Measurements from ENCODE around the gene SPDYE2.
"Not testable (repeated sequence)": the region's sequence is repeated elsewhere in the genome, so short reads cannot be mapped to it uniquely, and the experiment has no call there.

SPDYE2 gene

DNA sequence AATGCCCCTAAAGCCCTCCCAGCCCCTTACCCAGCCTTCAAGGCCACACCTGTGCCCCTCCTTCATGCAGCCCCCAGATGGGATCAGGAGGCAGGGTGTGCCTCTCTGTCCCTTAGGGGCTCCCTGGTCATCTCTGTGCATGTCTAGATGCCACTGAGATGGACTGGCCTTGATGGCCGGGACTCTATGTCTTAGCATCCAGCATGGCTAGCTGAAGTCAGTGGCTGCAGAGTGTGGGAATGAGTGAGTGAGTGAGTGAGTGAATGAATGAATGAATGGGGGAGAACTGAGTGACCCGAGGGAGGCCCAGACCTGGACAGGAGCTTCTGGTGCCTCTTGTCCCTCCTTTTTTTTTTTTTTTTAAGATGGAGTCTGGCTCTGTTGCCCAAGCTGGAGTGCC lies 18.9 kb upstream of the SPDYE2 start:
- H3K18ac ChIP-seq (ENCODE audit: low read length); H3K27ac ChIP-seq (replicated peaks; ENCODE audit: low read length); H4K8ac ChIP-seq (ENCODE audit: low read depth, low read length); H3K9ac ChIP-seq (ENCODE audit: low read depth, low read length, poor library complexity); H4K91ac ChIP-seq (ENCODE audit: low read depth, low read length, poor library complexity); H3K27me3 ChIP-seq (ENCODE audit: control insufficient read depth in 3 of 3, insufficient read depth in 3 of 3, low read depth in 1 of 3, low read length in 3 of 3); H3K4me3 ChIP-seq (ENCODE audit: low read length in 2 of 2); H3K14ac ChIP-seq (ENCODE audit: low read length); H3K4me1 ChIP-seq (ENCODE audit: control insufficient read depth in 2 of 2, insufficient read depth in 1 of 2, low read depth in 1 of 2, low read length in 2 of 2); H3K4me2 ChIP-seq (ENCODE audit: insufficient read depth, low read length, poor library complexity, severe bottlenecking); H2BK120ac ChIP-seq (ENCODE audit: low read depth, low read length); DNase-seq (ENCODE audit: low spot score); H2BK5ac ChIP-seq (ENCODE audit: low read length); H3K79me1 ChIP-seq (ENCODE audit: low read depth, low read length); H3K23ac ChIP-seq (ENCODE audit: low read depth, low read length, poor library complexity); H3K4ac ChIP-seq (ENCODE audit: low read length); H2BK12ac ChIP-seq (ENCODE audit: low read length); H3K36me3 ChIP-seq (replicated peaks in 1 of 2; ENCODE audit: control insufficient read depth in 2 of 2, insufficient read depth in 2 of 2, low read length in 2 of 2); H2AFZ ChIP-seq (ENCODE audit: low read length); H2BK15ac ChIP-seq (ENCODE audit: low read length); H2AK5ac ChIP-seq (ENCODE audit: low read depth, low read length); H3K9me3 ChIP-seq (replicated peaks in 1 of 2; ENCODE audit: control insufficient read depth in 2 of 2, insufficient read depth in 1 of 2, low read depth in 1 of 2, low read length in 2 of 2): not testable (repeated sequence)
- WGBS, 2 donors (ENCODE audit: extremely low coverage in 2 of 2, insufficient read length in 2 of 2, insufficient replicate concordance in 1 of 2): no CpG with 5 or more reads among the region's 2 CpGs

DNA sequence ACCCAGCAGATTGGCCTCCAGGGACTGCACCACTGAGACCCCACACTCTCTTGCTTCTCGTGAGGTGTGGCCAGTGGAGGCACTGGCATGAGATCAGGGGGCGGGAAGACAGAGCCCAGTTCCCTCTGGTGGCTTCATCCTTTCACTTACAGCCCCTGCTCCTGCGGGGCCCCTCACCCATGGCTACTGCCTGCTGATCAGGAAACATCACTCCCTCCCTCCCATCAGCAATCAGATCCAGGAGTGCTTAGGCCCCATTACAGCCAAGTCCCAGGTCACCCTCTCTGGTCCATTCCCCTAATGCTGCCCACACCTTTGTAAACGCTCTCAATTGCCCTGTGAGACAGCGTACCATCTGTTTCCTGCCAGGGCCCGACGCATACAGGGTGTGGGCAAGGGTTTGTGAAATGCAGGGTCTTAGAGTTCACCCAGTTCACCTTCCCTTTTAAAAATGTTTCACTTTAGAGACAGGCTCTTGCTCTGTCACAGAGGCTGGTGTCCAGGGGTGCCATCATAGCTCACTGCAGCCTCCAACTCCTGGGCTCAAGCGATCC lies 15.9 kb upstream of the SPDYE2 start:
- H4K8ac ChIP-seq (ENCODE audit: low read depth, low read length); H3K27me3 ChIP-seq (ENCODE audit: control insufficient read depth in 3 of 3, insufficient read depth in 3 of 3, low read depth in 1 of 3, low read length in 3 of 3); DNase-seq (ENCODE audit: low spot score); H3K27ac ChIP-seq (replicated peaks; ENCODE audit: low read length); H2AK5ac ChIP-seq (ENCODE audit: low read depth, low read length); H3K18ac ChIP-seq (ENCODE audit: low read length); H3K23ac ChIP-seq (ENCODE audit: low read depth, low read length, poor library complexity); H3K4me2 ChIP-seq (ENCODE audit: insufficient read depth, low read length, poor library complexity, severe bottlenecking); H3K4ac ChIP-seq (ENCODE audit: low read length); H3K14ac ChIP-seq (ENCODE audit: low read length); H3K4me3 ChIP-seq (ENCODE audit: low read length in 2 of 2); H2BK5ac ChIP-seq (ENCODE audit: low read length); H2BK120ac ChIP-seq (ENCODE audit: low read depth, low read length); H3K4me1 ChIP-seq (ENCODE audit: control insufficient read depth in 2 of 2, insufficient read depth in 1 of 2, low read depth in 1 of 2, low read length in 2 of 2); H2BK12ac ChIP-seq (ENCODE audit: low read length); H3K9ac ChIP-seq (ENCODE audit: low read depth, low read length, poor library complexity); H3K36me3 ChIP-seq (replicated peaks in 1 of 2; ENCODE audit: control insufficient read depth in 2 of 2, insufficient read depth in 2 of 2, low read length in 2 of 2); H4K91ac ChIP-seq (ENCODE audit: low read depth, low read length, poor library complexity); H3K79me1 ChIP-seq (ENCODE audit: low read depth, low read length); H2BK15ac ChIP-seq (ENCODE audit: low read length); H2AFZ ChIP-seq (ENCODE audit: low read length); H3K9me3 ChIP-seq (replicated peaks in 1 of 2; ENCODE audit: control insufficient read depth in 2 of 2, insufficient read depth in 1 of 2, low read depth in 1 of 2, low read length in 2 of 2): not testable (repeated sequence)
- WGBS, 2 donors (ENCODE audit: extremely low coverage in 2 of 2, insufficient read length in 2 of 2, insufficient replicate concordance in 1 of 2): no CpG with 5 or more reads among the region's 8 CpGs

DNA sequence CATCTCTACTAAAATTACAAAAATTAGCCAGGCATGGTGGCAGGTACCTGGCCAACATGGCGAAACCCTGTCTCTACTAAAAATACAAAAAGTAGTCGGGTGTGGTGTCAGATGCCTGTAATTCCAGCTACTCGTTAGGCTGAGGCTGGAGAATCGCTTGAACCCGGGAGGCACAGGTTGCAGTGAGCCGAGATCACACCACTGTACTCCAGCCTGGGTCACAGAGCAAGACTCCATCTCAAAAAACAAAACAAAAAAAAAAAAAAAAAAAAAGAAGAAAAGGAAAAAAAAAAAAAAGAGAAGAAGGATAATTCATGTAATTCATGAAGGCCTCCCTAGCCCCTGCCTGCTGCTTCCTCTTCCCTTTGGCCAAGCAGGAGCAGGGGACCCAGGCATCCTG lies 10.4 kb upstream of the SPDYE2 start:
- not testable (repeated sequence) for H3K27ac ChIP-seq (replicated peaks; ENCODE audit: low read length); H3K9ac ChIP-seq (ENCODE audit: low read depth, low read length, poor library complexity); H2BK5ac ChIP-seq (ENCODE audit: low read length); DNase-seq (ENCODE audit: low spot score); H4K91ac ChIP-seq (ENCODE audit: low read depth, low read length, poor library complexity); H3K4me2 ChIP-seq (ENCODE audit: insufficient read depth, low read length, poor library complexity, severe bottlenecking); H2AFZ ChIP-seq (ENCODE audit: low read length); H2AK5ac ChIP-seq (ENCODE audit: low read depth, low read length); H3K4ac ChIP-seq (ENCODE audit: low read length); H4K8ac ChIP-seq (ENCODE audit: low read depth, low read length); H3K27me3 ChIP-seq (ENCODE audit: control insufficient read depth in 3 of 3, insufficient read depth in 3 of 3, low read depth in 1 of 3, low read length in 3 of 3); H3K23ac ChIP-seq (ENCODE audit: low read depth, low read length, poor library complexity); H2BK12ac ChIP-seq (ENCODE audit: low read length); H3K4me1 ChIP-seq (ENCODE audit: control insufficient read depth in 2 of 2, insufficient read depth in 1 of 2, low read depth in 1 of 2, low read length in 2 of 2); H3K79me1 ChIP-seq (ENCODE audit: low read depth, low read length); H3K18ac ChIP-seq (ENCODE audit: low read length); H3K9me3 ChIP-seq (replicated peaks in 1 of 2; ENCODE audit: control insufficient read depth in 2 of 2, insufficient read depth in 1 of 2, low read depth in 1 of 2, low read length in 2 of 2); H2BK15ac ChIP-seq (ENCODE audit: low read length); H3K36me3 ChIP-seq (replicated peaks in 1 of 2; ENCODE audit: control insufficient read depth in 2 of 2, insufficient read depth in 2 of 2, low read length in 2 of 2); H3K4me3 ChIP-seq (ENCODE audit: low read length in 2 of 2); H3K14ac ChIP-seq (ENCODE audit: low read length); H2BK120ac ChIP-seq (ENCODE audit: low read depth, low read length)
- WGBS, 2 donors (ENCODE audit: extremely low coverage in 2 of 2, insufficient read length in 2 of 2, insufficient replicate concordance in 1 of 2): no CpG with 5 or more reads among the region's 6 CpGs

DNA sequence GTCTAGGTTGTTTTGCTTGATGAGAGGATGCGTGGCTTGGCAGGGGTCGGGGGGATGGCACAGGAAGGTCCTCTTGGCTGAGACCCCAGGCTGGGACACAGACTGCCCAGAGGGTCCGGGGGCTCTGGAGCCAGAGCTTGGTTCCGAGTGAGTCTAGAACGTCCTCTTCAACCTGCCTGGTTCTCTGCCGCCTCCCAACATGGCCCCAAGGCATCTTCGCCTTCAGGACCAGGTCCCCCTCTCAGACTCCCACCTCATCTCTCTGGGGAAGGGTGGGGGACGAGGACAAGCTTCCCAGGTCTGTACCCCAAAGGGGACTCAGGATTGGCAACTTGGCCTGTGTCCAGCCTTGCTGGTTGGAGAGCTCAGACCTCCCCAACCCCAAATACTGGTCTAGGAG lies 8.9 kb upstream of the SPDYE2 start:
- not testable (repeated sequence) for H3K23ac ChIP-seq (ENCODE audit: low read depth, low read length, poor library complexity); H3K79me1 ChIP-seq (ENCODE audit: low read depth, low read length); H2AFZ ChIP-seq (ENCODE audit: low read length); H3K9me3 ChIP-seq (replicated peaks in 1 of 2; ENCODE audit: control insufficient read depth in 2 of 2, insufficient read depth in 1 of 2, low read depth in 1 of 2, low read length in 2 of 2); H3K27me3 ChIP-seq (ENCODE audit: control insufficient read depth in 3 of 3, insufficient read depth in 3 of 3, low read depth in 1 of 3, low read length in 3 of 3); H2BK5ac ChIP-seq (ENCODE audit: low read length); H3K14ac ChIP-seq (ENCODE audit: low read length); H4K91ac ChIP-seq (ENCODE audit: low read depth, low read length, poor library complexity); H2BK12ac ChIP-seq (ENCODE audit: low read length); H3K9ac ChIP-seq (ENCODE audit: low read depth, low read length, poor library complexity); H3K36me3 ChIP-seq (replicated peaks in 1 of 2; ENCODE audit: control insufficient read depth in 2 of 2, insufficient read depth in 2 of 2, low read length in 2 of 2); DNase-seq (ENCODE audit: low spot score); H2BK120ac ChIP-seq (ENCODE audit: low read depth, low read length); H3K4me3 ChIP-seq (ENCODE audit: low read length in 2 of 2); H3K18ac ChIP-seq (ENCODE audit: low read length); H2BK15ac ChIP-seq (ENCODE audit: low read length); H3K4me2 ChIP-seq (ENCODE audit: insufficient read depth, low read length, poor library complexity, severe bottlenecking); H3K4me1 ChIP-seq (ENCODE audit: control insufficient read depth in 2 of 2, insufficient read depth in 1 of 2, low read depth in 1 of 2, low read length in 2 of 2); H2AK5ac ChIP-seq (ENCODE audit: low read depth, low read length); H3K4ac ChIP-seq (ENCODE audit: low read length); H3K27ac ChIP-seq (replicated peaks; ENCODE audit: low read length); H4K8ac ChIP-seq (ENCODE audit: low read depth, low read length)
- WGBS, 2 donors (ENCODE audit: extremely low coverage in 2 of 2, insufficient read length in 2 of 2, insufficient replicate concordance in 1 of 2): no CpG with 5 or more reads among the region's 8 CpGs
